A549 (cell line): Measurements from ENCODE around the gene NCAPD3.

Source experiments
- CHD2 ChIP-seq: fragments of 150-350 bp; IDR thresholded peaks from 2 replicates; pipeline ENCODE4 v1.6.1; 2014; ENCODE audit warnings: low read length; ENCODE audit not compliant: partially characterized antibody
- JUNB ChIP-seq: fragments of >200 bp; sonication (Bioruptor Twin); formaldehyde crosslinking; IDR thresholded peaks from 2 replicates; pipeline ENCODE4 v1.6.1; 2016
- PHF8 ChIP-seq: fragments of 200-600 bp; sonication (generic); IDR thresholded peaks from 2 replicates; pipeline ENCODE4 v1.6.1; 2016; ENCODE audit warnings: low read depth, mild to moderate bottlenecking, antibody characterized with exemption, moderate library complexity, borderline replicate concordance
- POLR2A ChIP-seq: IDR thresholded peaks from 2 replicates; pipeline ENCODE4 v1.6.1; 2012; ENCODE audit warnings: mild to moderate bottlenecking, low read length
- RAD21 ChIP-seq, 2 experiments: fragments of >200 bp in 1 of 2; sonication (Bioruptor Twin) in 1 of 2; formaldehyde crosslinking in 1 of 2; IDR thresholded peaks in 1 of 2; conservative IDR thresholded peaks in 1 of 2; 2 replicates in 1 of 2; 3 replicates in 1 of 2; pipeline ENCODE4 v1.6.1; 2012 to 2018; ENCODE audit warnings: inconsistent platforms in 1 of 2
- TF ChIP-seq, protein P1 (sequence below): fragments of >200 bp; sonication (Bioruptor Twin); formaldehyde crosslinking; IDR thresholded peaks from 3 replicates; pipeline ENCODE4 v1.5.1; 2016
- TF ChIP-seq, protein P2 (sequence below): IDR thresholded peaks from 2 replicates; pipeline ENCODE4 v1.6.1; 2012

DNA sequence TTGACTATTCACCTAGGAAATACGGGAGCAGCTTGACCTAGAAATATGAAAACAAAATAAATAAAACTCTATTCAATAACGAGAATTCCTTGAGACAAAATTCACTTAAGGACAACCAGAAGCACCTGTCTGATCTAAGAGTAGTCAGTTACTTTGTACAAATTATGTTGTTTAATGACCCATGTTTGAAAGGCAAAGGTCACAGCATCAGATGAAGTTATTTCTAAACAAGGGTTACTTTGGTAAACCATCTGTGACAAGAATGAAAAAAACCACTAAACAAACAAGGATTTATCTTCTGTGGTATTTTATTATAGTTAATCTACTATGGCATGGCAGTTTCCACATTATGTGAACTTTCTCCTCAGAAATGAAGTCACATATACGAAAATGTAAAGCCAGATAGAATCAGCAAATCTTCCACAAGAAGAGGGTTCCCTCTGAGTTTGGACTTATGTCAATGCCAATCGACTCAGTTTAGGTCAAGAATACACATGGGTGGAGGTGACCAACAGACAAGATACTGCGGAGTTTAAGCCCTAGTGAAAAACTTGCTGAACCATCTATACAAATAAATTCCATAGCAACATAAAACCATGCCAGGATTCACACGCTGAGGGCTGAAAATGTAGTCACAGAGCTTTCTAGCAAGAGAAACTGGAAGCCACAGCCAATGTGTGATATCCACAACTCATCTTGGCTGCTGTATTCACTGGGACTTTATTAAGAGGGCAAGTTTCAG is 53.4 kb downstream of the NCAPD3 start:
- TF ChIP-seq, protein P1, sequence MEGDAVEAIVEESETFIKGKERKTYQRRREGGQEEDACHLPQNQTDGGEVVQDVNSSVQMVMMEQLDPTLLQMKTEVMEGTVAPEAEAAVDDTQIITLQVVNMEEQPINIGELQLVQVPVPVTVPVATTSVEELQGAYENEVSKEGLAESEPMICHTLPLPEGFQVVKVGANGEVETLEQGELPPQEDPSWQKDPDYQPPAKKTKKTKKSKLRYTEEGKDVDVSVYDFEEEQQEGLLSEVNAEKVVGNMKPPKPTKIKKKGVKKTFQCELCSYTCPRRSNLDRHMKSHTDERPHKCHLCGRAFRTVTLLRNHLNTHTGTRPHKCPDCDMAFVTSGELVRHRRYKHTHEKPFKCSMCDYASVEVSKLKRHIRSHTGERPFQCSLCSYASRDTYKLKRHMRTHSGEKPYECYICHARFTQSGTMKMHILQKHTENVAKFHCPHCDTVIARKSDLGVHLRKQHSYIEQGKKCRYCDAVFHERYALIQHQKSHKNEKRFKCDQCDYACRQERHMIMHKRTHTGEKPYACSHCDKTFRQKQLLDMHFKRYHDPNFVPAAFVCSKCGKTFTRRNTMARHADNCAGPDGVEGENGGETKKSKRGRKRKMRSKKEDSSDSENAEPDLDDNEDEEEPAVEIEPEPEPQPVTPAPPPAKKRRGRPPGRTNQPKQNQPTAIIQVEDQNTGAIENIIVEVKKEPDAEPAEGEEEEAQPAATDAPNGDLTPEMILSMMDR, result no peak
- TF ChIP-seq CHD2, result no peak
- TF ChIP-seq JUNB, result no peak
- no peak for TF ChIP-seq POLR2A
- TF ChIP-seq PHF8, result no peak
- TF ChIP-seq, protein P2, sequence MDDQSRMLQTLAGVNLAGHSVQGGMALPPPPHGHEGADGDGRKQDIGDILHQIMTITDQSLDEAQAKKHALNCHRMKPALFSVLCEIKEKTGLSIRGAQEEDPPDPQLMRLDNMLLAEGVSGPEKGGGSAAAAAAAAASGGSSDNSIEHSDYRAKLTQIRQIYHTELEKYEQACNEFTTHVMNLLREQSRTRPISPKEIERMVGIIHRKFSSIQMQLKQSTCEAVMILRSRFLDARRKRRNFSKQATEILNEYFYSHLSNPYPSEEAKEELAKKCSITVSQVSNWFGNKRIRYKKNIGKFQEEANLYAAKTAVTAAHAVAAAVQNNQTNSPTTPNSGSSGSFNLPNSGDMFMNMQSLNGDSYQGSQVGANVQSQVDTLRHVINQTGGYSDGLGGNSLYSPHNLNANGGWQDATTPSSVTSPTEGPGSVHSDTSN, result no peak
- no peak for TF ChIP-seq RAD21 (conservative IDR thresholded peaks at IDR 0.05 in 1 of 2, IDR thresholded peaks at IDR 0.05 in 1 of 2)
